Mesothelial cell of epicardium (in vitro differentiated cells): ENCODE data around the gene GMPR. TPM values are rescaled to one million over a fixed set of nuclear protein-coding genes. Genes with fewer than 3 reads are reported as not detected.

ENCODE experiments used
- DNase-seq, 2 experiments: peaks; one replicate each; pipeline ENCODE4 v3.0.0; 2021; ENCODE audit warnings: low spot score in 2 of 2; ENCODE audit not compliant: unreplicated experiment in 2 of 2
- H3K27ac Mint-ChIP-seq: 2 replicates; pipeline ENCODE4 v1.8.0; 2021; ENCODE audit warnings: mixed read lengths
- H3K27me3 Mint-ChIP-seq: 2 replicates; pipeline ENCODE4 v1.8.0; 2021; ENCODE audit warnings: low read depth, mixed read lengths
- H3K36me3 Mint-ChIP-seq: 2 replicates; pipeline ENCODE4 v1.8.0; 2021; ENCODE audit warnings: mixed read lengths
- H3K4me1 Mint-ChIP-seq: 2 replicates; pipeline ENCODE4 v1.8.0; 2021; ENCODE audit warnings: mixed read lengths
- H3K4me3 Mint-ChIP-seq: 2 replicates; pipeline ENCODE4 v1.8.0; 2021; ENCODE audit warnings: mild to moderate bottlenecking, moderate library complexity, mixed read lengths
- H3K9me3 Mint-ChIP-seq: 2 replicates; pipeline ENCODE4 v1.8.0; 2021; ENCODE audit warnings: mixed read lengths
- total RNA-seq: library from RNA; stranded (reverse); gene quantifications from 3 replicates; pipeline ENCODE4 v1.2.1, GENCODE V29; 2021
- TF ChIP-seq, protein P1 (sequence below): fragments of 200-600 bp; sonication (generic); IDR thresholded peaks from one replicate; pipeline ENCODE4 v1.5.0; 2021; ENCODE audit warnings: antibody characterized with exemption; ENCODE audit not compliant: unreplicated experiment

GMPR gene
- total RNA-seq, 1 donor from 2014 or later: 4.0 TPM

DNA sequence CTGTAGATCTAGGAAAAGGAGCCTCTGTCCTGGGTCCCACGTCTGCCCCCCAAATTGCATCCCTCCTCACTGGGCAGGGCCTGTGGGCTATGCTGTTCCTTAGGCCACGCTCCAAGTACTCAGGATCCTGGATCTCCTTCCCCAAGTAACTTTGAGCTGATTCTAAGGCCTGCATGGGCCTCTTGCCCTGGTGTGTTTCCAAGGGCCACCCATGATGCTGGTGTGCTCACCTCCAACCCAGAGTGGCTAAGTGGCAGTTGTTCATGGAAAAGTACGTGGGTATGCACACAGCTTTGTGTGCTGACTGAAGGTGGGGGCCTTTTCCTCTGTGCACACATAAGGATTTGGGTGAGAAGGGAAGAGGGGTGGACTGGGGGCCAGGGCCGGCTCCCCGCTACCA is 5.3 kb downstream of the GMPR start:
- Mint-ChIP-seq H3K36me3 (no peaks in the 10 kb centered on the region), H3K4me1 (peaks cover 26% of the 10 kb centered on the region), H3K9me3 (no peaks in the 10 kb centered on the region), H3K27ac (no peak overlapping the region), H3K4me3 (no peak overlapping the region), H3K27me3 (peaks cover 17% of the 10 kb centered on the region)
- TF ChIP-seq, protein P1, sequence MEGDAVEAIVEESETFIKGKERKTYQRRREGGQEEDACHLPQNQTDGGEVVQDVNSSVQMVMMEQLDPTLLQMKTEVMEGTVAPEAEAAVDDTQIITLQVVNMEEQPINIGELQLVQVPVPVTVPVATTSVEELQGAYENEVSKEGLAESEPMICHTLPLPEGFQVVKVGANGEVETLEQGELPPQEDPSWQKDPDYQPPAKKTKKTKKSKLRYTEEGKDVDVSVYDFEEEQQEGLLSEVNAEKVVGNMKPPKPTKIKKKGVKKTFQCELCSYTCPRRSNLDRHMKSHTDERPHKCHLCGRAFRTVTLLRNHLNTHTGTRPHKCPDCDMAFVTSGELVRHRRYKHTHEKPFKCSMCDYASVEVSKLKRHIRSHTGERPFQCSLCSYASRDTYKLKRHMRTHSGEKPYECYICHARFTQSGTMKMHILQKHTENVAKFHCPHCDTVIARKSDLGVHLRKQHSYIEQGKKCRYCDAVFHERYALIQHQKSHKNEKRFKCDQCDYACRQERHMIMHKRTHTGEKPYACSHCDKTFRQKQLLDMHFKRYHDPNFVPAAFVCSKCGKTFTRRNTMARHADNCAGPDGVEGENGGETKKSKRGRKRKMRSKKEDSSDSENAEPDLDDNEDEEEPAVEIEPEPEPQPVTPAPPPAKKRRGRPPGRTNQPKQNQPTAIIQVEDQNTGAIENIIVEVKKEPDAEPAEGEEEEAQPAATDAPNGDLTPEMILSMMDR: no peak
- DNase-seq: no peak

DNA sequence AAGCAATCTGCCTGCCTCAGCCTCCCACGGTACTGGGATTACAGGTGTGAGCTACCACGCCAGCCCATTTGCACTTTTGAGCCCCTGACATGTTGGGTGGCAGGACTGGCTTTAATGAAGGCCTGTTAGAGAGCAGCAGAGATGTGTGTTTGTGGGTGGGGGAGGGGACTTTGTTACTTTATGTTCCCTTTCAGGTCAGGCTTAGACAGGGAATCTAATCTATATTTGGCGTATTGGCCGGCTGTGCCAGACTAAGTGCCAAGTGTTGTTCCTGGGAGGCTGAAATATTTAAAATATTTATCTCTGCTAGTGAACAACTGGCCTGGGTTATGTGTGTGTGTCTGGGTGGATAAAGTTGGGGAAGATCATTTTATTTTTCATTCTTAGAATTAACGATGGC is 6.1 kb downstream of the GMPR start:
- H3K4me3 Mint-ChIP-seq: no peak overlapping the region
- peaks cover 10% of the 10 kb centered on the region for H3K27me3 Mint-ChIP-seq
- no peaks in the 10 kb centered on the region for H3K36me3 Mint-ChIP-seq
- TF ChIP-seq, protein P1: no peak
- peaks cover 19% of the 10 kb centered on the region for H3K4me1 Mint-ChIP-seq
- no peak overlapping the region for H3K27ac Mint-ChIP-seq
- no peak for DNase-seq
- H3K9me3 Mint-ChIP-seq: no peaks in the 10 kb centered on the region

DNA sequence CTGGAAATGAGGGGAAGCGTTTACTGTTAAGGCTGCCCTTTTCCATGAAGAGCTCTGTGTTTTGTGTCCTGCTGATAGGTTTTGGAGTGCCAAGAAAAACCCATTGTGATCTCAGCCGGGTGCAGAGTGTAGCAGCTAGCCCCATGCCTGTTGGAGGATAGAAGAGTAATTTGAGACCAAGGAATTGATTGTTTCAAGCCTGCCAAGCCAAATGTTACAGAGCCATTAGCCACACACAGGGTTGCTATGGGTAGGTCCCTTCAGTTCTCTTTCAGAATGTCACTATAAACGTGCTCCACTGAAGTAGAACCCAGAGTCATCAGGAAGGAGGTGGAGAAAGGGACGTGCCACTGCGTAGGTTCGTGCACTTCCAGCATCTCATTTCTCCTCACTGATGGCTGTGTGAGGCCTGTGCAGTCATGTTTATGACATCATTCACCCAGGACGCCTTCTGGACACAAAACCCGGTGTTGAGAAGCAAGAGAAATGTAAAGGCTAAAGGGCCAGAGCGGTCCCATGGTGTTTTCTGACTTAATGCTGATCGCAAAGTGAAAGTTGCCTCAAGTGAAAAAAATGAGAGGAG is 6.6 kb downstream of the GMPR start:
- Mint-ChIP-seq H3K36me3 (no peaks in the 10 kb centered on the region), H3K4me3 (no peak overlapping the region), H3K27ac (no peak overlapping the region), H3K4me1 (peaks cover 19% of the 10 kb centered on the region), H3K9me3 (no peaks in the 10 kb centered on the region), H3K27me3 (peaks cover 6% of the 10 kb centered on the region)
- TF ChIP-seq, protein P1: no peak
- no peak for DNase-seq

DNA sequence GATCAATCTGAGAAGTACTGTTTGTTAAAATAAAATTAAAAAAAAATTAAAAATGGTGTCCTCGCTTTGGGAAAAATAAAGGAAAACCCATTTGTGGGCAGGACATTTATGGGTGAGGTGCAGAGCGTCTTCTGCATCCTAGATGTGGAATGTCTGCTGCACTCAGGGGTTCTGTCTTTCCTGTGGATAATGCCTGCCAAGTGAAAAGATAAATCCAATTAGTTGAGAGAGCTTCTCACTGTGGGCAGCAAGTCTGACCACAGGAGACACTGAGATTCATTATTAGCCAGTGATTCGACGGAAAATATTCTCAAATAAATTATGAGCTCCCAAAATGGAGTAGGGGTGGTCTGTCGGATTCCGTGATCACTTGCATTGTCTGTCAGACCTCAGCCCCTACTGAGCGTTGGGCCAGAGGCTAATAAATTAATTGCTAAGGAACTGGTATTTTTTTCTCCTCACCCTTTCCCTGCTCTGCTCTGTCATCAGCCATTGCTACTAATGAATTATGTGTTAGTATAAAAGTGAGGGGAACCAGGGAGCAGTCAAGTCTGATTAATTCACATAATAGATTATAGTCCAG is 10.0 kb downstream of the GMPR start:
- H3K4me1 Mint-ChIP-seq: peaks cover 20% of the 10 kb centered on the region

DNA sequence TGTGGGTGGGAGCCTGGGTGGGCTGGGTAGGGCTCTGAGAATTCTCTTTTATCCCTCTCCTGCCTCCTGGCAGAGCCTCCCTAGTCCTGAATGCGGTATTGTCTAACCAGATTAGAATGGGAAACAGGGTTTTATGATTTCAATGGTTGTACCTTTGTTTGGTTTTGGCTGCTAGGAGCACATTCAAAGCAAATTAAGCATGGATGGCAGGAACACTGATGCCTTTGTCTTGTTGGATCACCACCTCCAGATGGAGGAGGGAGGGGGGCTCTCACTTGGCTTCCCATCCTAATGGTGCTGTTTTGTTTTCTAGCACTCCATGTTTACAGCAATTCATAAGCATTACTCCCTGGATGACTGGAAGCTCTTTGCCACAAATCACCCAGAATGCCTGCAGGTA is 11.6 kb downstream of the GMPR start:
- Mint-ChIP-seq H3K4me1 (peaks cover 15% of the 10 kb centered on the region), H3K36me3 (peaks cover 3% of the 10 kb centered on the region), H3K27ac (no peak overlapping the region), H3K27me3 (peaks cover 6% of the 10 kb centered on the region), H3K4me3 (no peak overlapping the region), H3K9me3 (no peaks in the 10 kb centered on the region)
- TF ChIP-seq, protein P1: no peak
- no peak for DNase-seq

More for the DNA sequence above, 10.0 kb downstream of the GMPR start:
- H3K4me3 Mint-ChIP-seq: no peak overlapping the region
- no peak for DNase-seq
- H3K27me3 Mint-ChIP-seq: peaks cover 6% of the 10 kb centered on the region
- TF ChIP-seq, protein P1: no peak
- no peak overlapping the region for H3K27ac Mint-ChIP-seq
- H3K9me3 Mint-ChIP-seq: no peaks in the 10 kb centered on the region
- no peaks in the 10 kb centered on the region for H3K36me3 Mint-ChIP-seq
